NCI-H524 treated with DMSO at 0.1 percent for 48 hours (cell line): ENCODE measurements around the gene ACSS3.
"Not testable (repeated sequence)": the region's sequence is repeated elsewhere in the genome, so short reads cannot be mapped to it uniquely, and the experiment has no call there.

ENCODE experiments used
- DNase-seq: peaks from one replicate; lab custom pipeline; 2025; lab: John Stamatoyannopoulos, UW

The ACSS3 gene, protein sequence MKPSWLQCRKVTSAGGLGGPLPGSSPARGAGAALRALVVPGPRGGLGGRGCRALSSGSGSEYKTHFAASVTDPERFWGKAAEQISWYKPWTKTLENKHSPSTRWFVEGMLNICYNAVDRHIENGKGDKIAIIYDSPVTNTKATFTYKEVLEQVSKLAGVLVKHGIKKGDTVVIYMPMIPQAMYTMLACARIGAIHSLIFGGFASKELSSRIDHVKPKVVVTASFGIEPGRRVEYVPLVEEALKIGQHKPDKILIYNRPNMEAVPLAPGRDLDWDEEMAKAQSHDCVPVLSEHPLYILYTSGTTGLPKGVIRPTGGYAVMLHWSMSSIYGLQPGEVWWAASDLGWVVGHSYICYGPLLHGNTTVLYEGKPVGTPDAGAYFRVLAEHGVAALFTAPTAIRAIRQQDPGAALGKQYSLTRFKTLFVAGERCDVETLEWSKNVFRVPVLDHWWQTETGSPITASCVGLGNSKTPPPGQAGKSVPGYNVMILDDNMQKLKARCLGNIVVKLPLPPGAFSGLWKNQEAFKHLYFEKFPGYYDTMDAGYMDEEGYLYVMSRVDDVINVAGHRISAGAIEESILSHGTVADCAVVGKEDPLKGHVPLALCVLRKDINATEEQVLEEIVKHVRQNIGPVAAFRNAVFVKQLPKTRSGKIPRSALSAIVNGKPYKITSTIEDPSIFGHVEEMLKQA

DNA sequence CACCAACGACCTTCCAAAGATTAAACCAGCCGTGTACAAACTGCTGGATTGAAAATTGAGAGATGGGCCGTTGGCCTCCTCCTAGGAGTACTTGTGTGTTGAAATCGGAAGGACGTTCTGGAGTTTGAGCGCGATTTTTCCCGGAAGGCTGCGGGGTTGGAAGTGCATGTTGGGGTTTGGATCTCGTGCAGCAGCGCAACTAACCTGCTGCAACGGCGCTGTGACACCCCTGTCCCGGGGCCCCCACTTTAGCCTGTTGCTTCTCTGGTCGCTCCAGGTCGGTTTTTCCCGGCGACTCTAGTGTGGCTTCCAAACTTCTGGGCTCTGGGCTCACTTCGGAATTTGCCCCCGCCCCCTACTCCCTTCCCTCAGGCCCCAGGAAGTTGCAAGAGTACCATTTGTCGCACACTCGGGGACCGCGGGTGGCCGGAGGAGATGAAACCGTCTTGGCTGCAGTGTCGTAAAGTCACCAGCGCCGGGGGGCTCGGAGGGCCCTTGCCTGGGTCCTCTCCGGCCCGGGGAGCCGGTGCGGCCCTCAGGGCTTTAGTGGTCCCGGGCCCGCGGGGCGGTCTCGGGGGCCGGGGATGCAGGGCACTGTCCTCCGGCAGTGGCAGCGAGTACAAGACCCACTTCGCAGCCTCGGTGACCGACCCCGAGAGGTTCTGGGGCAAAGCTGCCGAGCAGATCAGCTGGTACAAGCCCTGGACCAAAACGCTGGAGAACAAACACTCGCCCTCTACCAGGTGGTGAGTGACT lies at the start of gene ACSS3:
ACSS3 (plus strand) TSS at position 394 of the 756 bp plus-strand sequence; CDS start at position 436, 42 bp downstream.
- no peak for DNase-seq

DNA sequence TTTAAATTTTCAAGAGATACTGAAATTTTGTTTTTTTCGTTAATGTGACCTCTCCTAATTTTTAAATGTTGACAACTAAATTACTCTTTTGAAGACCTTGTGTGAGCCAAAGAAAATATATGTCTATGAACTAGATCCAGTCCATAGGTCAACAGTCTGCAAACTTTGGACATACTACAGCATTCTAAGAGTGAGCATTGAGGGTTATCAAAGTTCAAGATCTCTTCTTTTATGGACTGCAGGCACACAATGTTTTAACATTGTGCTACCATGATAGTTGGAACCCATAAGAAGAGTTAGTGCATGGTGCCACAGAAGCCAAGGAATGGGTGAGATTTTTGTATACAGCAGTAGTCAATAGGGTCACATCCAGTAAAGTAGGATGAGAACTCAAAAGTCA lies 43.0 kb upstream of the ACSS3 start:
- no peak for DNase-seq

DNA sequence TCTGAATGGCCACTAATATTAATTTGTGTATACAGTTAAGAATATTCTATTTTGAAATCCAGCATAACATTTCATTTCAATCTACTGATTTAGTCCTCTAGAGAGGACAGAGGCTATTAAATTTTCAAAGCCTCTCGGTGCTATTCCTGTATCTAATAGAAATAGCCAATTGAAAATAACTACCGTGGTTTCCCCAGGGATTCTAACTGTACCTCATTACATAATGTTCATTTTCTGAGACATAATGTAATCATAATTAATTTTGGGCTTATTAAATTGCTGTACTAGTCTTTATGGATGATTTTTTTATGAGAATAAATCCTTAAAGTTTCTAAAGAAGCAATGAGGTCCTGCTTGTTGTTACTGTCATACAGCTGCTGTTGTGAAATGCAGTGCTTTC lies 38.6 kb upstream of the ACSS3 start:
- no peak for DNase-seq

DNA sequence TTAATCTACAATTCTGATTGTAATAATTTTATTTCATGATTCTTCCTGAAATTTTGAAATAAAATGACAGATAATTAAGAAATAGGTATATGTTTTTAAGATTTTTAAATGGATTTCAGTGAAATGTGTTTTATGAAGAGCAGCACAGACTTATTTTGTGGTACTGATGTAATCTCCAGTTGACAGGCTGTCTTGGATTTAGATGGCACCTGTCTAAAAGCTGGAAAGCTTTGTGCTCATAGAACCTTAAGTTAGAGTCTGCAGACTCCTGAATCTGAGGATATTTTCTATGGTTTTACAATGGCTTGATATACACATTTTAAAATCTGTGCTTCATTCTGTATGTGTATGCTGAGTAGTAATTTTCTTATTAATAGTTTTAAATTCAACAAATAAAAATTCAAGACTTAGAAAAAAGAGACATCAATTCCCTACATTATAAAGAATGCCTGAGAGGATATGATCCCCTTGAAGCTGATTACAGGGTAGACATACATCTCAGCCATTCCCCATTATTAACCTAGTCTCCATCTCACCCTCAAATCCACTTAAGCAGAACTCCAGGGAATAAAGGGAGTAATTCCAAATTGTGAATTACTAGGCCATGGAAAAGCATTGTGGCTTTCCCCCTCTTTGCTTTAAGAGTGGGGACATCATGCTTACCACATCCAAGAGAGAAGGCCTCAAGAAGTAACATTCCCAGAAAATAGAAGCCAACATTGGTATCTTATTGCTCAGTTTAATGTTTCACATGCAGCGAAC lies 33.7 kb upstream of the ACSS3 start:
- no peak for DNase-seq

DNA sequence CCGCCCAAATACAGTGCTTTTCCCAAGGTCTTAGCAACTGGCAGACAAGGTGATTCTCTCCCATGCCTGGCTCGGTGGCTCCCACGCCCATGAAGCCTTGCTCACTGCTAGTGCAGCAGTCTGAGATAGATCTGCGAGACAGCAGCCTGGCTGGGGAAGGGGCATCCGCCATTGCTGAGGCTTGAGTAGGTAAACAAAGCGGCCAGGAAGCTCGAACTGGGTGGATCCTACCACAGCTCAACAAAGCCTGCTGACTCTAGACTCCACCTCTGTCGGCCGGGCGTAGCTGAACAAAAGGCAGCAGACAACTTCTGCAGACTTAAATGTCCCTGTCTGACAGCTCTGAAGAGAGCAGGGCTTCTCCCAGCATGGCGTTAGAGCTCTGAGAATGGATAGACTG lies 12.9 kb upstream of the ACSS3 start:
- DNase-seq, result not testable (repeated sequence)

DNA sequence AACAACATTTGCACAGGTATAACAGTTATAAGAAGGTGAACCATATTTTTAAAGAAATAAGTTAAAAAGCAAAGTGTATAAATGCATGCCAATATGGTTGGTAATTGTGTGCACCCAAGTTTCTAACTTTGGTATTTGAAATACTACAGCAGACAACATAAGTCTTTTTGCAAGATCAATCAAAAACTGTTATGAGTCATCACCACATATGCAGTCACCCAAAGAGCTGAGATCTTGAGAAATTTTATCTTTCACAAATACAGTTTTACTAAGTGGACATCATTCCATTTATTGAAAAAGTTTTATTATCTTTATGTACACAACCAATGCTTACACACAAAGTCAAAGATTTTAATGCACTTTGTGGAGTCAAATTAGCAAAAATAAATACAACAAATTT lies 7.0 kb upstream of the ACSS3 start:
- no peak for DNase-seq

DNA sequence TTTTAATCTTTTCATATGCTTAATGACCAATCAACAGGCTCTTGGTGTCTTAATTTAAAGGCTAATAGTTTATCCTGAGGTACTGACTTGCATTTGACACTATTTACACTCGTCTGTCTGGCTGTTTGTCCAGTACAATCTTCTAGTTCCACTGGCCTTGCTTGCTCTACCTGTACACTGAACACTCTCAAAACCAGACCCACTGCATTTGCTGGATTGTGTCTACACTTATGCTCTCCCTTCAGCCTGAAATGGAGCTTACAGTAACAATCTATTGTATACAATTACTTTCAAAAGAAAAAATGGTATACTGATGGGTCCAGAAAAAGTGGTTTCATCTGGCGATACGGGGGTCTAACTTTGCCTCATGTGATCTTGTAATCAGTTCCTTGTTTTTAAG lies 2.3 kb upstream of the ACSS3 start:
- no peak for DNase-seq

DNA sequence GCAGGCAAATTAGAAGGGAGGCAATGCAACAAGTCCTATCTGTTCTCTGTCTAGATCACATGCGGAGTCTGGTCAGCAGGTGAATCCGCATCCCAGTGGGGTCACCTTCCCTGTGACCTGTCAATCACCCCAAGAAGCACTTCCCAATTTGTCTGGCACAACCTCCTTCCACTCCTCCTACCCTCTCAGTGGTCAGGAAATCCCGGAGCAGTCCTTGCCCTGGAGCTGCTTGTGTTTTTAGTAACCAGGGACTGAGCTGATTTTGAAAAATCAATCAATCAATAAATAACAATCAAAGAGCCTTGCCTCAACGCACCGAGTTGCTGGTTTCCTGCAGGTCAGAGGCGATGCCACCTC lies 572 bp upstream of the ACSS3 start:
- no peak for DNase-seq

DNA sequence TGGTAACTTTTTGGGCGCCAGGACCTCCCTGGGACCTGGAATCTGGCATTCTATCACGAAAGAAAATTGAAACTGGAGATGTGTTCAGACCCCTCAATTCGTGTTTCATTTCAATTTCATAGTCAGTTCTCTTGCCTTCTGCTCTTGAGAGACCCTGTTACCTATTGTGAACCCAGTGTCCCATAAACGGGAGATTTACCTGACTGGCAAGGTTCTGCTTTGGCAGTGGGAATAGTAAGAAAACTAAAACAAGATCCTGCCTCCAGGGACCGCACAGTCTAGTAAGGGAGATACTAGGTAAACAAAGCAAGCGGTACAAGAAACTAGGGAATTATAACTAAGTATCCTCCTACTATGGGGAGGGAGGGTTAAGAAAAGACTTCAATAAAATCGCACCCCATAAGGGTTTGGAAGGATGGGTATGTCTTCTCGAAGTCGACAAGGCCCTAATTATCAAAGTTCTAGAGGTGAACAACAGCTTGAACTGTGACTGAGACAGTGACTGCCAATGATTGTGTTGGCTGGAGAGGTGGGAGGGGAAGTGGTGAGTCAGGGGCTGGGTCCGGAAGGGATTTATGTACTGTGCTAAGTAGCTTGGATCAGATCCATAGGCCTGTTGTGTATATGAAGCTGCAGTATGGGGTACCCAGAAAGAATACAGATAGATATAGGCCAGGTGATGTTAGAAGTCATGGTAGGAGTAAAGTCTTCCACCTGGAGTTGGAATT lies 754 bp downstream of the ACSS3 start:
- DNase-seq, result no peak

DNA sequence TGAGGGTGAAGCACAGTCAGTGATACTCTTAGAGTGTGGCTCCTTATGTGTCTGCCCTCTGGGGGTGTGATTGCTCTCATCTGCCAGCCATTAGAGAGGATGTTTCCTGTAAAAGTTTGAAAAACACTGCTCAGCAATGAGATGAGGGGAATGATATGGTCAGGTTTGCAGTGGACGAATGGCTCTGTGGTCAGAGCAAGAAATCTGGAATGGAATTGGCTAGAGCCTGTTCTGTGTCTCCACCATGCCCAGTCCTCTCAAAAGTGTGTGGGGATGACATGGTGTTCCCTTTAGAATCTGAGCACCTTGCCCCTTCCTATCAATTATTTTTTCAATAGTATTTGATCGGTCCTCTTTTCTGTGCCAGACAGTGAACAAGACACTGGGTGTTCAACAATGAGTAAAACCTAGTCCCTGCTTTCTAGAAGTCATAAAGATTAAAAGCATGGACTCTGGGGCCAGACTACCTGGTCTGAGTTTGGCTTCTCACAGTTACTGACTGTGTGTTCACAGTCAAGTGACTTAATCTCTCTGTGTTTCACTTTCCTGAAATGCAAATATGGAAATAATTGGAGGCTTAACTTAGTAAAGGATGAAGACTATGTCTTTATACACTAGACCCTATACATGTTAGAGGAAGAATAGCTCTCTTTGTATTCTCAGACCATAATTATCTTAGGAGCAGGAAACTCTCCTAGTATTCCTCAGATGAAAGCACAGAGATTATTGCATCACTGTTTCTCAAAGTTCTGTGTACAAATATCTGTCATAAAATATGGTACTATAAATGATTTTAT lies 1.6 kb downstream of the ACSS3 start:
- DNase-seq, result no peak

DNA sequence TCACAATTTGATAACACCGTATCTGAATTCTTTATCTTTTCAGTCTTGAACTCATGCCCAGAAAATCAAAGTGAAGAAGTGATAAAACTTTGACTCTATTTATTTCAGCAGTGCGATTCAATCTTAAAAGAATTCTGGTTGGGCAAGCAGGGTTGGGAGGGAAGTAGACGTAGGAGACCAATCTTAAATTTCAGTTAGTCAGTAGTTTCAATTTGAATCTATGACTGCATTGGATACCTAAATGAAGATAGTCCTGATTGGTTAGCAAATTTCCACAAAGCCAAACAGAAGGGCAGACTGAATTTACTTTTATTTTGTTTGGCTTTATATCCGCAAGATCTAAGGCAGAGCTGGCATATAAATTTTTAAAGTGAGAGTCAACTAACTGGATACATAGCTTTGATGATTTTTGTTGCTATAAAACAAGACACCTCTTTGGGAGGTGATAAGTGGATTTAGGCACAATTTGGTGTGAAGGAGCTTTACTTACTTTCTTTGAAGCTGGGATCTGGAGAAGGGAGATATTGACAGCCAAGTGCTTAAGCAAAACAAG lies 2.6 kb downstream of the ACSS3 start:
- no peak for DNase-seq

DNA sequence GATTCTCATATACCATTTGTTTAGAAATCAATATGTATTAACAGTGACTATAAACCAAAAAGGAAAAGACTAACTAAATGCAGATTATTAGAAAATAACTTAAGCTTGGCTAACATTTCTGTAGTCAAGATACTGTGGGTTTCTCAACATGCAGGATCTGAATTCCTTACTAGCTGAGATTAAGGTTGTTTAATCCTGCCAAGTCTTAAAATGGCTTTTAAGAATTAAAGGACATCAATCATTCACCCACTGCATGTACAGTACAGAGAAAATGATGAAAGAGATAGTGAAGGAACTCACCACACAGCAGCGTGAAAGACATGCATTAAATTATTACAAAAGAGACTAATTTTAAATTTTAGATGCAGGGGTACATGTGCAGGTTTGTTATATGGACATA lies 3.8 kb downstream of the ACSS3 start:
- no peak for DNase-seq

DNA sequence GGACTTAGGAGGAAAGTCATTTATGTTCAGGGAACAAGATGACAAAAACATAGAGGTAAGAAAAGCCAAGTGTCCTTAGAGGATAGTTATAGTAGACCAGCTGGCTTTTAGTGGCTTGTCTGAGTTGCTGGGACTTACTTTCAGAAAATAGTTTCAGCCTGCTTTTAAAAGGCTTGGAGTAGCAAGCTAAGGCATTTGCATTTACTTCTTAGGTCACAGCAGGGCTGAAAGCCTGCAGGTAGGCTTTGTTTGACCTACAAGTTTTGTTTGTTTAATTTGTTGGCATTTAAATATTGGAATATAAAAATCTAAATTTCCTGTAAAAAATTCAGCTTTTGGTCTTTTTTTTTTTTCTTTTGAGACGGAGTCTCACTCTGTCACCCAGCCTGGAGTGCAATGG lies 5.1 kb downstream of the ACSS3 start:
- DNase-seq, result no peak

DNA sequence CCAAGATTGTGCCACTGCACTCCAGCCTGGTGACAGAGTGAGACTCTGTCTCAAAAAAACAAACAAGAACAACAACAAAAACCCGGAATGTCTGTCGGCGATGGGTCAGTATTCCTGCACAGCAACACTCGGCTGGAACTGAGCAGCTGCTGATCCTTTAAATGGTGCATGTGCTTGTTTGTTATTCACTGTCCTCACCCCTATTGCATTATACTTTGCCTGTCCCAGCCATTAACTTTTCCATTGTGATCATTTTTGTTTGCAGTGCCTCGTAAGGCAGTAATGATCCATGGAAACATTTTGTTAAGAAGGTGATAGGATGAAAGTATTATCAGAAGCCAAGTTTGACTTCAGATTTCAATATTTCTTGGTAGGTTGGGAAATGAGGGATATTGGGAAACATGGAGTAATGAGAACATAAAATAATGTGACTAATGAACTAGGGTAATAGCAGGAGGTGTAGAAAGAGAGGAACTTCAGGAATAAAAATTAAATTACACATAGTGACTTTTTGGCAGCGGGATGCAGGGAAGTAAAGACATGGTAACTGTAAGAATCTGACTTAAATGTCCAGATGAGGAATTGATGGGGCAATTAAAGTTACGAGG lies 6.1 kb downstream of the ACSS3 start:
- no peak for DNase-seq

DNA sequence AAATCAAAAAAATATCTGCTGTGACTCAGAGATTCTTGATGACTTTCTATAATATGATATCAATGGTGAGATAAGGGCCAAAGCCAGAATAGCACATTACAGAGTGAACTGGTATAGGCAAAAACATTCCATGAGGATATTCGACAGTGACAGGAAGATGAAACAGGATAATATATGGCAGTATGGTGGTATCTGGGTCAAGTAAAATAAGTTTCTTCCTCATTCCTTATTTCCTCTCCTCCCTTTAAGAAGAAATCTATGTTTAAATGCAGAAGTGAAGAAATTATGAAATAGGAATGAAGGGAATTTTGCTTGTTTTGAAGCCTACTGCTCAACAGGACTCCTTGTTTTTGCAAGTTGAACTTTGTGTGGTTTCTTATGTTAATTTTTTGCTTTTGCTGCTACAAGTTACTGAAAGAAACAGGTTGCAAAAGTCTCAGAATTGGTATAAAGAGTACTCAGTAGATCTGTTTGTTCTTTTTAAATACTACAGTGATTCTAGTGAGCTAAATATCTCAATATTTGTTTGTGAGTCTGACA lies 7.0 kb downstream of the ACSS3 start:
- DNase-seq, result no peak

DNA sequence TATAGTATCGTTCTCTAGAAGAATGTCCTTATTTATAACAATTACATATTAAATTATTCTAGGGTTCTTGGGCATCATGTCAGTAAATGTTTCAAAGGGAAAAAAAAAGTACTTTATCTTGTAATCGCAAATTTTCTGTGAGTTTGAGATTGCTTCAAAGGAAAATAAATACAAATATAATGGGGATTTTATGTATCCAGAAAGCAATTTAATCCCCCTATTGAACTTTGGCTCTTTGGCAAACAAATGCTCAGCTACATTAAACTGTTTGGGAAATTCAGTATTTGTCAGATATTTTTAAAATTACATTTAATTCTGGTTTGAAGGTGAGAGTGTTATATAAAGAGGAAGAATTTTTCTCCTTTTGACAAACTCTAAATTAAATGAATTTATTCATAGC lies 8.0 kb downstream of the ACSS3 start:
- no peak for DNase-seq

DNA sequence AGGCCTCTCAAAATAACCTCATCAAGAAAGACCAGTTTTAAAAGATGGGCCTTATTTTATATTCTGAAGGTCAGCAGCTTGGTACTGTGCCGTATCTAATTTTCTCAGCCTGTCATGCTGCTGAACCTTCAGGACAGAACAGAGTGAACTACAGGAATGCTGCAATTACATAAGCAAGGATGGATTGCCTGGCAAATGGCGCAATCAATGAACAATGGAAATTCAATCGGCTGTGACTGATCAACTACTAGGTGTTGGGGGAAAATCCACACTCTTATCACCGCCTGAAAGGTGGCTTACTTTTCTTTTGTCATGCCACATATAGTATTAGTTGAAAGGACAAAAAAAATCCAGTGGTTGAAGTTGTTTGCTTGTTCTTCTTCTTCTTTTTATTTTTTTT lies 8.5 kb downstream of the ACSS3 start:
- DNase-seq, result no peak

DNA sequence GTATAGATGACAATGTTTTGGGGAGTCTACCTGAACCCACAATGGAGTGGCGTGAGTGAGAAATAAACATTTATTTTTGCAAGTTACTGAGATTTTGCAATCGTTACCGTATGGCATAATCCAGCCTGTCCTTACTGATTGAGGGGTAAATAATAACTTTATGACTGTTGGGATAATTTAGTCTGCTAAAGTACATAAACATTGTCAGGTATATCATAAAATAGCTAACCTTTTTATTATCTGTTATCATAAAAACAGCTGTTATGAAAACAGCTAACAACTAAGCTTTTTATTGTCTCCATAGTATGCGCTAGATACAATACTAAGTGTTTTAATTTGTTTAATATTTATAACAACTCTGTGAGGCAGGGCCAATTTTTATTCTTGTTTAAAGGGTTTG lies 10.3 kb downstream of the ACSS3 start:
- no peak for DNase-seq

DNA sequence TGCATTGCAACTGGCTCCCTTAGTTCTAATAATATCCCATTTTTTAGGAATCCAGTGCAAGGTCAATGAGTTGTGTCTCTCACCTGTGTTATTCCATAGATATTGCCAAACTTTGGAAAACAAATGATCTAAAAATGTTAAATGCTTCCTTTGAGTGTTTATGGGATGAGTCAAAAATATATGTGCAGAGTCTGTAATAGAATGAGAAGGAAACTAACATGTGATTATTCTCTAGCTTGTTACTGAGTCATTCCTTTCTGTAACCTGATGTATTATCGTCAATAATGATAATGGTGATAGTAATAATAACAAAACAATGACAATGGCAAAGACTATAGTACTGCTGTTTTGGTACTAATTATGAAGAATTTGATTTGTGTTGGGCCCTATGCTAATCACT lies 11.5 kb downstream of the ACSS3 start:
- DNase-seq, result no peak

DNA sequence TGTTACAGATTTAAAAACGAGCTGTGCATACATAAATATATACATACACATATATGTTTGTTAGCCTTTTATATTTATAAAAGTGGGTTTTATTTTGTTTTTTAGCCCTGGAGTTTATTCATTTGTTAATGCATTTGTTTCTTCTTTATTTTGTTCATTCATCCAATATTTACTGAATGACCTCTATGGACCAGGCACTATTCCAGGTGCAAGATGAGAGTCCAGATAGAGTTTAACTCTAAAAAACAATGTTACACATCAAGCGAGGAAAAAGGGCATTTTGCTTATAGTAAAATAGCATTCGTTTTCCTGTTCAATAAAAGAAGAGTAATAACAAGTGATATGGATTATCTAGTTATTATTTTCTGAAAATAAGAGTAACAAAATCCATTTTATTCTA lies 14.2 kb downstream of the ACSS3 start:
- no peak for DNase-seq
